GM18498 (cell line): ENCODE data around the gene KCNQ1.

Source experiments
- ATAC-seq: cut with Tn5 transposase; IDR thresholded peaks from one replicate; pipeline ENCODE4 v1.9.1; 2021; ENCODE audit warnings: mild to moderate bottlenecking, moderate library complexity; ENCODE audit not compliant: unreplicated experiment

The KCNQ1 gene

DNA sequence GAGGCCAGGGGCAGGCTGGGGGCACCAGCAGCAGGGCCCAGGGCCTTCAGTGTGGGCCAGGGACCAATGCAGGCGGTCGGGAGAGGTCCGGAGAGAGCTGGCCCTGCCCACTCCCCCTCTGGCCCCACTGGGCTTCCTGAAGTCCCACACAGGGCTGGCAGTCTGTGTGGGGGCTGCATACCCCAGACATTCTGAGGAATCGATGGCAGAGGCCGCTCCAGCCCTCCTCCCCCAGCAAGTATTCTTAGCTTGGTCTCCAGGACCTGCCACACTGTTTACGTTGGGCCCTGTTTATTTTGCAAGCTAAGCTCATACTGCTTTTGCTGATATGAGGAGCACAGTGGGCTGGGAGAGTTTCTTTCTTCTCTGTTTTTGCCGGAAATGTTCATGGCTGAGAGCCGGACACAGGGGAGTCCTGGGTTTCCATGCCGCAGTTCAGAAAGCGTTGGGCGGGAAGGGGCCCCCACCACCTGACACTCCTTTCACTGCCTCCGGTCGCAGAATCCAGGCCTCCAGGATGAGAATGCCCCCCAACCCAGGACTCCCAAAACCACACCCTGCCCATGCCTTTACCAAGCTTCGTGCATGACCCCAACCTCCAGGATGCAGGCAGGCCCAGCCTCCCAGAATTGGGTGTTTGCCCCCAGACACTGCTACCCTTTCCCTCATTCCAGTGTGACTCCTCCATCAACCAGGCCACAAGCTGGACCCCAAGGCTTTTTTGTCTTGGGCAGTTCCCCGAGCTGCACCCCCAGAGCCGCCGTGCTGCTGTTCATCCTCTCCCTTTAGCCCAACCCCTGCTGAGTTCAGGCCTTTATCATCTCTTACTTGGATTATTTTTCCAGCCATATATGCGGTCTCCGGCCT, 336.8 kb downstream of the KCNQ1 start:
- ATAC-seq = no peak

DNA sequence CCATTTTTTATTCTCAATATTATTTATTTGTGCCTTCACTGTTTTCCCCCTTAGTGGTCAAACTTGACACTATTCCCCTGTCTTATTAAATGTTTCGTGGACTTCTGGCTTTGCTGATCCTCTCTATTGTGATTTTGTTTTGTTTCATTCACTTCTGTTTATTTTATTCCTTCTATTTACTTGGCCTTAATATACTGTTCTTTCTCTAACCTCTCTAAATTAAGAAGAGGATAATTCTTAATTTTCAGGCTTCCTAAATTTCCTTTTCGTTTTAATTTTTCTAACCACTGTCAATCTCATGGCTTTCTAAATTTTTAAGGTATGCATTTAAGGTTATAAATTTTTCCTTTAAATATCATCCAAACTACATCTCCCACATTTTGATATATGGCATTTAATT, 338.0 kb downstream of the KCNQ1 start:
- no peak for ATAC-seq

DNA sequence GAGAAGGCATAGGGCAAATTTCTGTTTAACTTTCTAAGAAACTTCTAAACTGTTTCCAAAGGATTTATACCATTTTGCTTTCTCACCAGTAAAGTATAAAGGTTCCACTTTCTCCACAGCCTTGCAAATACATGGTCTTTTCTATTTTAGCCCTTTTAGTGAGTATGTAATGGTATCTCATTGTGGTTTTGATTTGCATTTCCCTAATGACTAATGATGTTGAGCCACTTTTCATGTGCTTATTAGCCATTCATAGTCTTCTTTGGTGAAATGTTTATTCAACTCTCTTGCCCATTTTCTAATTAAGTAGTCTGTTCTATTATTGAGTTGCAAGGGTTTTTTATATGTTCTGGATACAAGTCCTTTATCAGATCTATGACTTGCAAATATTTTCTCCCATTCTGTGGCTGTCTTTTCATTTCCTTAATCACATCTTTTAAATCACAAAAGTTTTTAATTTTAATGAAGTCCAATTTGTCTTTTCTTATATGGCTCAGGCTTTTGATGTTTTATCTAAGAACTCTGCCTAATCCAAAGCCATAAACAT, 338.8 kb downstream of the KCNQ1 start:
- ATAC-seq = no peak

DNA sequence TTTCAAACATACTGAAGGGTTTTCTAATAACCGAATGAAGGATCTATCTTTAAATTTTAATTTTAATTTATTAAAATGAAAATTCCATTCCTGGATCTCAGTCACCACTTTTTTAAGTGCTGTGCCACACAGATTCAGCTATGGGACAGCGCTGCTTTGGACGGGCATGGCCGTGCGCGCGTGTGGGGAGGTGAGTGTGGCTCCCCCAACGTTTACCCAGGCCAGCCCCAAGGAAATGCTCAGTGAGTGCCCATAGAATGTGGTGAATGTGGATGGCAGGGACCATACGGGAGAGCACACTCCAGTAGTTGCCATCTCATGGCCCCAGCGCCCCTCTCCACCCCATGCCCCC, 343.0 kb downstream of the KCNQ1 start:
- ATAC-seq = no peak

DNA sequence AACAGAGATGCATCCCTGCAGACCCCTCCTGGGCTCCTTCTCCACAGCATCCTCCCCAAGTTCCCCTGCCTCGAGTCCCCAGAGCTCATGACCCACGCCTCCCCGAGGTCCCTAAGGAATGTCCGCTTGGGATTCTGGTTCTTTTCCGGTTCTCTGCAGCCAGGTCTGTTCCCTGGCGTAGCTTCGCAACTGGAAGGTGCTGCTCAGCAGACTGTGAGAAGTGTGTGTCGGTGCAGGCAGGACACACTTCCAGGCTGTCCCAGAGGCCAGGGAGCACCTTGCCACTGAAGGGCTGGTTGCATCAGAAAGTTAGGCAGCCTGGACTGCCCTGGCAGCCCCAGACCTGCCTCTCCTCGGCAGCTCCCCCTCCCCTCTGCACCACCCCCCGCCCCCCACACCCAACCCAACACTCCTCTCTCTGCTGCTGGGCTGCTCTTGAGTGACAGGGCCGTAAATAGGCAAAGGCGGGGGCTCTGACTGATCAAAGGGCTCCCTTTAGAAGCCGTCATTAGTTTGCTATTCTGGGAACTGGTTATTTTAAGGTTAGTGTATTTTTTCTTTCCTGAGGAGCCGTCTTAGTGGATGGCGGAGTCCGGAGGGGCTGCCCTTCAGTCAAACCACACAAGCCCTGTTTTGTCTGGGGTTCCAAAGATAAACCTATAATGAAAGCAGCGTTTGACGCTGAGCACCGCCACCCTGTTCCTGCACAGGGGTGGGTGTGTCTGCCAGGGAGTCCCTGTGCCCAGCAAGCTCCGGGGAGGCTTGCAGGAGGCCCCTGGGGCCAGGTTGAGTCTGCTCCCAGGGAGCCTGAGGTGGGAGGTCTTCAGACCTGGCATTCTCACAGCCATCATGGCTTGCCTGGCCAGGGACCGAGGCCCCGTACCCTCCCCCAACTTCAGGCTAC, 343.6 kb downstream of the KCNQ1 start:
- ATAC-seq = no peak

DNA sequence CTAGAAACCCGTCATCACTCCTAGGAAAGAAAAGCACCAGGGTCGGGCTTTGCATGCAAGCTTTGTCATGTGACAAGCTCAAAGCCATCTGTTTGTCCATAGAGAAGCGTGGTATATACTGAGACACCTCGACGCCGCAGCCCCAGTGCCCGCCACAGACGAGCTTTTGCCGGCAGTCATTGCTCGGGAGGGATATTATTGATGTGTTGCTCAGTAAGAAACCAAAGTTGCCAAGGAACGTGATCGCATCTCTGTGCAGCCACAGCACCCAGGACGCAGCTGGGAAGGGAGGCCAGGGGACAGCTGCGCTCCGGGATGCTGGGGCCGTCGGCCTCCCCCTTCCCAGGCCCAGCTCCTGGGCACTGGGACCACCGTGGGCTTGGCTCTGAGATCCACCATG, 344.5 kb downstream of the KCNQ1 start:
- no peak for ATAC-seq

DNA sequence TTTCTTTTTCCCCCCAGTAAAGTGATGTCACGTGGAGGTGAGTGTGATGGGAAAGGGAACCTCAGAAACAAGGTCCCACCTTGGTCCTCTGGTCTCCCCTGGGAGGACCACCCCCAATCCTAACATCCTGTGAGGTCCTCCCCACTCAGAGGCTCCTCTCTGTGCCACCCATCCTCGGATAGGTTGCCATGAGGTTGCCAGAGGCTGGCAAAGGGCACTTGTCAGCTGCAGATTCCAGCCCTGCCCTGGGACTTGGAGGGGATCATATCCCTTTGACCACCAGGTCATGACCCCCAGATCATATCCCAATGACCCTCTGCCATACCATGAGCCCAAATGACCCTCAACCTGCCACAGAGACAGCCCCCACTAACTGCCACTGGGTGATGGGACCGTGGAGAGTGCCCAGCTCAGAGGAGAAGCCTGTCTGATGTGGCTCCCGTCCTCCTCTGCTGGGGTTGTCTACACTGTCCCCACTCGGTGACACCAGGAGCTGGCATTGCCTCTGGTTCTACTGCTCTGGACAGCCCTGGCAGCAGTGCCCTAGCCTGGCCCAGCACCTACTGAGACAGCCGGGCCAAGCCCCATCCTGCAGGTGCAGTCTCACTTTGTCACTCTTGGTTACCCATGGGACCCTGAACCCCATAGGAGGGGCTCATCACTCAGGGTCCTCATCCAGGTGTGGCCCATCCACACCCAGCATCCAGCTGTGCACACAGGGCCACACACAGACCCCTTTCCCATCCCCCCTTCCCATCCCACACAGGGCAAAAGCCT, 345.2 kb downstream of the KCNQ1 start:
- no peak for ATAC-seq

DNA sequence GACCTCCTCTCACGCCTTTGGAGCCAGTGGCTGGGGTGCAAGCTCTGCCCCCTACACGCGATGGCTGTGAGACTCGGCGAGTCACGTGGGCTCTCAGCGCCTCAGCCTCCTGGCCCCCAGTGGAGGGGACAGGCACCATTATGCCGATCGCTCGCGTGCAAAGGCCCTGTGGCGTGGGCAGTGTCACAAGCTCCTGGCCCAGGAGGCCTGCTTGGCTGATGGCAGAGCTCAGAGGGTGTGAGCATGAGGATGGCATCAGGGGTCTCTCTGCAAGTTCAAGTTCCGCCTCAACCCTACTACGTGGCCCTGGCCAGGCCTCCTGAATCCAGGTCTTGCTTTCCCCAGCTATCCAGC, 345.7 kb downstream of the KCNQ1 start:
- ATAC-seq = no peak

DNA sequence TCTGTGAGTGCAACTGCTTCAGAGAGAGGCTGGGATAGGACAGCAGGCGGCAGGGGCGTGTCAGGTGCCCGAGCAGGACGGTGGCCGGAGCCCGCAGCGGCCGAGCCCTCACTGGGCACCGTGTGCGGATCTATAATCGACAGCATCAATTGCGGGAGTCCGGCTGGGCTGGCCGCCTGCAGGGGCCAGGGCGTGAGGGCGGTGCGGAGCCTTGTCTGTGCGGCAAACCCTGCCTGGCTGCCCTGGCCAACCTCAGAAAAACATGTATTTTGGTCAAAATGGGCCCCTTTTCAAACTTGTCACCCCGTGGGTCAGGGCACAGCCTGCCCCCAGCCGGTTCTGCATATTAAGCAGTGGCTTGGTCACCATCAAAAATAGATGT, 346.3 kb downstream of the KCNQ1 start:
- ATAC-seq = no peak

DNA sequence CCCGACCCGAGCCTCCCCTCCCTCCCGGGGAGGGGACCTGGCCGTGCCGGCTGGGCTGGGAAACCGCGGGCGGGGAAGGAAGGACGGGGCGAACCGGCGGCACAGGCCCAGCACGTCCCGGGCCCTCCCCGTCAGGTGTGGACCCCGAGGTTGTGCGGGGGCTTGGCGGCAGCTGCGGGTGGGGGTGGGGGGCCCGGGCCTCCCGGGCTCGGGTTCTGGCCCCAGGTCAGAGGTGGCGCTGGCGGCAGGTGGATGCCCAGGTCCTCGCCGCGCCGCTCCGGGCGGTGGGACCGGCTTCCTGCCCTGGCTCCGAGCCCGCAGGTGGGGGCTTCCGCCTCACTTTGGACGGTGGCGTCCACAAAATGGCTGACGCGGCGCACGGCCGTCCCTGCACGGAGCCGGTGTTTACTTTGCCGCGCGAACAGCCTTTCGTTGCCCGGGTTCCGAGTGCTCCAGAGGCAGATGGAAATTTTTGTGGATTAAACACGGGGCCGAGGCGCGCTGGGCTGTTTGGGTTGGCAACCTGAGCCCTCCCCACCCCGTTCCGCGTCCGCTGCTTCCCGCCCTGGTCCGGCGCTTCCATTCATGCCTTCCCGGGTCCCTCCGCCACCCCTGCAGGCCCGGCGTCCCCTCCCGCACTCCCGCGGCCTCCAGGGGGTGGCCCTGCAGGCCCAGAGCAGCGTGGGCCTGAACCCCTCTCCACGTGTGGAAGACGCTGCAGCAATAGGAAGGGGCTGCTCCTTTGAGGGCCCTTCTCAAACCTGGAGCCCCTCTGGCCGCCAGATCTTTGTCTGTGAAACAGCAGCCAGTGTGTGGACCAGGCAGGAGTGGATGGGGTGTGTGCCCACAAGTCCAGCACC, 346.9 kb downstream of the KCNQ1 start:
- ATAC-seq = no peak

DNA sequence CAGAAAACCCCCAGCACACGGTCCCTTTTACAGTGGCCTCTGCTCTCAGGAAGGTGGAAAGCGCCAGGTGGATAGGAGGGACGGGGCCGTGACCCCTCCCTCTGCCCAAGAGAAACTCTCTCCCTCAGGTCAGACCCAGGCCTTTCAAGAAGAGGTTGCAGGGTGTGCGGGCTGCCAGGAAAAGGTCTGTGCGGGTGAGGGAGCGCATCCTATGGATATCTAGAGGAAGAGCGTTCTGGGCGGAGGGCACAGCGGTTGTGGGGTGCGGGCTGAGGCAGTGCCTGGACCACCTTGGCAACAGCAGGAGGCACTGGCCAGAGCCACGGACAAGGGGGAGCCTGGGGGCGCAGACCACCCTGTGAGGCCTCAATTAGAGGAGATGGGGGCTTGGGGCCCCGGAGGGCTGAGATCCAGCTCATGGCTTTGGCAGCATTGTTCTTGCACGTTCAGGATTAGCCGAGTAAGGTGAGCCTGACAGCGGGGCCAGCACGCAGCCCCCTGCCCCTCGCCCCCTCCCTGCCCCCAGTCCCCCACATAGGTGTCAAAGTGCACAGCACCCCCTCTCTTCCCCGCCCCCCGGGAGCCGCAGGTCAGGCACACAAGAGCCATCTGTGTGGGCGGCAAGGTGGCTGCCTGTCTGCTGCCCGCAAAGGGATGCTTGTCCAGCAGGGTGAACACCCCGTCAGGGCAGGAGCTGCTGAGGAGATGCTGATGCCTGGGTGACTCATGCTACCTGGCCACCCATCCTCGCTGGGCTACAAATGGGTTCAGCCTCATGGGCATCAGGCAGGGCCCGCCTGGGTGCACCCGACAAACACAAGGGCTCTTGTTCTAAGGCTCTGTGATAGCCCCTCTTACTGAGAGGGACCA, 347.8 kb downstream of the KCNQ1 start:
- no peak for ATAC-seq

DNA sequence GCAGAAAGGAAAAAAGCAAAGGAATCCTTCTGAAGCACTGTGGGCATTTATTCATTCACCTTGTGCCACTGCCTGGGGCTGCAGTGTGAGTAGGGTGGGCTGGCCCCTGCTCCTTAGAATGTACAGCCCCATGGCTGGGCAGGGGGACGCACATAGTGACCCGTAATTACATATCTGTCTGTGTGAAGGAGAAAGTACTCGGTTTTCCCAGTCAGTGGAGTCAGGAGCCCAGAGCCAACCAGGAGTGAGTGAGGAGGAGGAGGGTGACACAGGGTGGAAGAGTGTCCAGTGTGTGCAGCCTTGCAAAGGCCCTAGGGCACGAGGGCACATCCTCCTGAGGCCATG, 348.9 kb downstream of the KCNQ1 start:
- no peak for ATAC-seq

DNA sequence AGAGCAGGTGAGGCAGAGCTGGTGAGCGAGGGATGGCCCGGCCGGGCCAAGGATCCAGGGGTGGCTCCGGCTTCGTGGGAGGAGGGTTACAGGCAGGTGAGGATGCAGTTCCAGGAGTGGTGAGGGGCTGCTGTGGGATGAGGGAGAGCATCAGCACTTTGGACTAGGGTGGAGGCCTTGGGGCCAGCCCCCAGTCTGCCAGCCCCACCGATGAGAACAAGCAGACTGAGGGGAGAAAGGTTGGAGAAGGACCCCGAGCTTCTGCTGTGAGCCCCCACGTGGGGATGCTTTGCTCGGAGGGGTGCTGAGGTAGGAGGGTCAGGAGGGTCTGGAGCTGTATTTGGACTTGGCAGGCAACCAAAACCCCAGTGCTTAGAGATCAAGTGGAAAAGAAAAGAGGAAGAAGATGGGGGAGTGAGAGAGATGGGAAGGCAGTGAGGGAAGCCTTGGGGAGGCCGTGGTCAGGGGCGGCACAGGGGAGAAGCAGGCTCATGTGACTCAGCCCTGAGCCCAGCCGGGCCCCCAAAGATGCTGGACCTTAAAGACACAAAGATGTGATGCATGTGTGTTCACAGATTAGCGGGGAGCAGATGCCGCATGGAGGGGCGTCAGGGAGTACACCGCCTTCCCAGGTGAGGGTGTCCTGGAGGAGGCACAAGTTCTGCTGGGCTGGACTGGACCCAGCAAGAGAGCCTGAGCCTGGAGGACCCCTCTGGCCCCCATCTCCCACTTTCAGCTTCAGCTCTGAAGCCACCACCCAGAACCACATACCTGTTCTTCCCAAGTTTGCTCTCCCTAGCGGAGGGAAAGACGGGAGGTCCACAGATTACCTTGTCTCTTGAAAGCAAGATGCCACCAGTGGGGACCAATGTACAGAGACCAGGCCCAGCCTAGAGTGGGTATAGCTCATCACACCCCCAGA, 349.5 kb downstream of the KCNQ1 start:
- ATAC-seq = no peak

DNA sequence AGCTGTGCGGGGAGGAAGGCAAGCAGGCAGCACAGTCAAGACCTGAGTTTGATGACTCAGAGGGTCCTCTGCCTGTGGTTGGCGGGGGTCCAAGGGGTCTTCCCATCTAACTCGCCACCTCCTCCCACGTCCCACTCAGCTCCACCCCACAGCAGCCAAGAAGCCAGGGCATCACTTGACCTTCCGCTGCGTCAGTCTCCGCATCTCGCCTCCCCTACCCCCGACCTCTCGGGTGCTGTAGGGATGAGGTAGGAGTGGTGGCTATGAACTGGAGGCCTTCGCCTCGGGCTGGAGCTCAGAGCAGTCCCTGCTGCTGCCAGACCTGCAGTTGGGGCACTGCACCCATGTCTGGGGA, 350.1 kb downstream of the KCNQ1 start:
- ATAC-seq = no peak

DNA sequence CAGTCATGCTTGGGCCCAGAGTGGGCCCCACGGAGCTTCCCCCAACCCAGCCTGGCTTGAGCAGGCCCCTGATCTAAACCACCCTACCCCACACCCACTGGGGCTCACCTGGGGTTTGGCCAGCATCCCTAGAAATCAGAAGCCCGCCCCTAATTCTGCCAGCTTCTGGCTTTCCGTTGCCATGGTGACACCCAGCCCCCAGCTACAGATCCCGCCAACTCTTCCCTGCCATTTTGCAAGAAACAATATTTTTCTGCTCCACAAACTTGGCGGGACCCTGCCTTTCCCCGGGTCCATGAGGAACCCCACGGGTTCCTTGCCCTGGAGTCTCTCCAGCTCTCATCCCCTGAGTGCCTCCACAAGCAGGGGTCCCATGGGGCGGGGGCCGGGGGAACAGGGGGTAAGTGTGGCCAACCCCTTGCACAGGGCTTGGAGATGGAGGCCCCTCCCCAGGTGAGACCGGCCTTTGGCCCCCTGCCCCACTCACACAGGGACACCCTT, 350.7 kb downstream of the KCNQ1 start:
- no peak for ATAC-seq

DNA sequence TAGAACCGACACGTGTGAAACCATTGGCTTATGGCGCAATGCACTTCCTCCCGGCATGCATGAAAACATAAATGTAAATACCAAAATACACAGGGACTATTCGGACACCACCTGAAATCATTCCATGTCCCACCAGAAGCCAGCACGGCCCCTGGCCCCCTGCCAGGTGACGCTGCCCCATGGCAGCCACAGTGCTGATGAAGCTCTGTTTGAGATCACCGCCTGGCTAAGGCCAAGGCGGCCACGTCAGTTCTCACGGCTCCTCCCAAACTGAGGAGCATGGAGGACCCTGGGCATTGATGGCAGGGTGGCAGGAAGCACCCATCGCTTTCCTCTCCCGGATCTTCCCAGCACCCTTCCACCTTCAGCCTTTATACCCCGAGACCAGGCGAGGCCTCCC, 351.3 kb downstream of the KCNQ1 start:
- ATAC-seq = no peak

DNA sequence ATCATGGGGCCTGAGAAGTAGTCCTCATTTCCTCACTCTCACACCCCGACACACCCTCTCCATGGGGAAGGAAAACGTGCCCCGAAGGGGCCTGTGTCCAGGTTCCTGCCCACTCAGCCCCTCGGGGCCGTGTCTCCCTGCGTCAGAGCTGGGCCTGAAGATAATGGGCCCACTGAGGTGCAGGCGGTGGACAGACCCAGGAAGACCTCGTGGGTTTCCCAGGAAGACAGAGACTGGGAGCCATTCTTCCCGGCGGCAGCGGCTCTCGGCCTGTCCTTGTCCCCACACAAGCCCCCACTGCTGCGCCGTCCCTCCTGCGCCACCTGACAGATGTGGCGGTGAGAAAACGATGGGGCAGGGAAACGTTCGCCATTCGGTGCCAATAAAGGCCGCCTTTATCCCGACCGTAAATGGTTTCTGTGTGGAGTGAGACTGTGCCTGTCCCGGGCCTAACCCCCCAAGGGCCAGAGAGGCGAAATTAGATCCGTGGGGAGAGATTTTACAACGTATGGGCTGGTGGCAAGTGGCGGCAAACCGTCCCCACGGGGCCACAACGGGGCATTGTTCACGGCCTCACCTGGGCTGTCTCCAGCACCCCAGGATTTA, 351.8 kb downstream of the KCNQ1 start:
- no peak for ATAC-seq
